GM23338 (cell line): ENCODE measurements around the gene SPAG16. TPM values are rescaled to one million over a fixed set of nuclear protein-coding genes. Genes with fewer than 3 reads are reported as not detected.

Experiments used
- ATAC-seq: fragments of 200-7000 bp; cut with Tn5 transposase; 3 replicates; pipeline ENCODE4 v1.9.1; 2020
- DNase-seq: peaks from one replicate; pipeline ENCODE4 v3.0.0-alpha.2; 2015; ENCODE audit warnings: low spot score
- H2AFZ ChIP-seq: fragments of 200-600 bp; sonication (generic); 2 replicates; pipeline ENCODE4 v1.8.0; 2016; ENCODE audit warnings: antibody characterized with exemption, mild to moderate bottlenecking, moderate library complexity
- H3F3A ChIP-seq: fragments of 200-600 bp; sonication (generic); replicated peaks from 2 replicates; pipeline ENCODE4 v1.8.0; 2017; ENCODE audit warnings: antibody characterized with exemption, mixed run types, low read depth
- H3K27ac ChIP-seq: fragments of 200-600 bp; sonication (generic); 2 replicates; pipeline ENCODE4 v1.6.1; 2016; ENCODE audit warnings: low read depth
- H3K27me3 ChIP-seq: fragments of 200-600 bp; sonication (generic); 2 replicates; pipeline ENCODE4 v1.8.0; 2016; ENCODE audit warnings: mild to moderate bottlenecking, mixed run types, moderate library complexity; ENCODE audit not compliant: insufficient read depth
- H3K36me3 ChIP-seq: fragments of 200-600 bp; sonication (generic); 2 replicates; pipeline ENCODE4 v1.8.0; 2016; ENCODE audit warnings: mild to moderate bottlenecking; ENCODE audit not compliant: insufficient read depth
- H3K4me1 ChIP-seq: fragments of 200-600 bp; sonication (generic); 2 replicates; pipeline ENCODE4 v1.8.0; 2016; ENCODE audit warnings: mild to moderate bottlenecking, moderate library complexity; ENCODE audit not compliant: insufficient read depth
- H3K4me2 ChIP-seq: fragments of 200-600 bp; sonication (generic); 2 replicates; pipeline ENCODE4 v1.7.1; 2017; ENCODE audit warnings: mixed run types
- H3K4me3 ChIP-seq: fragments of 200-600 bp; sonication (generic); 2 replicates; pipeline ENCODE4 v1.6.1; 2016; ENCODE audit warnings: mixed run types
- H3K79me2 ChIP-seq: fragments of 200-600 bp; sonication (generic); replicated peaks from 2 replicates; pipeline ENCODE4 v1.8.0; 2017; ENCODE audit warnings: mild to moderate bottlenecking; ENCODE audit not compliant: insufficient read depth
- H3K9me2 ChIP-seq: fragments of 200-600 bp; sonication (generic); 2 replicates; pipeline ENCODE4 v1.8.0; 2017; ENCODE audit not compliant: insufficient read depth
- H4K20me1 ChIP-seq: fragments of 200-600 bp; sonication (generic); replicated peaks from 2 replicates; pipeline ENCODE4 v1.8.0; 2017; ENCODE audit warnings: mild to moderate bottlenecking; ENCODE audit not compliant: insufficient read depth
- H3K27ac Mint-ChIP-seq: 2 replicates; pipeline ENCODE4 v1.8.0; 2020; ENCODE audit warnings: inconsistent platforms, mild to moderate bottlenecking, moderate library complexity, mixed read lengths
- H3K27me3 Mint-ChIP-seq: 3 replicates; pipeline ENCODE4 v1.8.0; 2022; ENCODE audit warnings: low read depth, mild to moderate bottlenecking, moderate library complexity, mixed read lengths, inconsistent platforms; ENCODE audit not compliant: insufficient read depth, poor library complexity
- H3K36me3 Mint-ChIP-seq: 3 replicates; pipeline ENCODE4 v1.8.0; 2021; ENCODE audit warnings: low read depth, mild to moderate bottlenecking, inconsistent platforms, moderate library complexity, mixed read lengths
- H3K4me1 Mint-ChIP-seq: 3 replicates; pipeline ENCODE4 v1.8.0; 2020; ENCODE audit warnings: mild to moderate bottlenecking, inconsistent platforms, mixed read lengths
- H3K4me3 Mint-ChIP-seq: 3 replicates; pipeline ENCODE4 v1.8.0; 2021; ENCODE audit warnings: moderate library complexity, mild to moderate bottlenecking, inconsistent platforms, mixed read lengths
- H3K9me3 Mint-ChIP-seq: 3 replicates; pipeline ENCODE4 v1.8.0; 2020; ENCODE audit warnings: moderate library complexity, mild to moderate bottlenecking, inconsistent platforms, mixed read lengths
- CREB1 ChIP-seq: fragments of 250-450 bp; sonication (Bioruptor Pico); IDR thresholded peaks from 2 replicates; pipeline ENCODE4 v1.5.0; 2020; ENCODE audit warnings: low read depth, mild to moderate bottlenecking, moderate library complexity
- CTCF ChIP-seq, 2 experiments: fragments of 200-600 bp in 1 of 2; sonication (generic) in 1 of 2; conservative IDR thresholded peaks; 2 replicates each; pipeline versions ENCODE4 v1.5.1 to v1.6.1; 2016 to 2017; ENCODE audit warnings: antibody characterized with exemption in 2 of 2, low read depth in 2 of 2, mild to moderate bottlenecking in 2 of 2, moderate library complexity in 1 of 2
- ETS1 ChIP-seq: IDR thresholded peaks from 2 replicates; pipeline ENCODE4 v1.6.1; 2016; ENCODE audit warnings: antibody characterized with exemption
- NANOG ChIP-seq: IDR thresholded peaks from 2 replicates; pipeline ENCODE4 v1.6.1; 2016; ENCODE audit warnings: antibody characterized with exemption, borderline replicate concordance
- POLR2AphosphoS5 ChIP-seq: IDR thresholded peaks from 2 replicates; pipeline ENCODE4 v1.6.1; 2016; ENCODE audit warnings: antibody characterized with exemption, low read depth
- REST ChIP-seq: IDR thresholded peaks from one replicate; pipeline ENCODE4 v1.6.1; 2018; ENCODE audit warnings: antibody characterized with exemption; ENCODE audit not compliant: unreplicated experiment
- ZNF114 ChIP-seq: fragments of 250-450 bp; sonication (Bioruptor Pico); IDR thresholded peaks from 2 replicates; pipeline ENCODE4 v1.5.0; 2020; ENCODE audit warnings: mild to moderate bottlenecking, moderate library complexity
- ZNF331 ChIP-seq: fragments of 250-450 bp; sonication (Bioruptor Pico); IDR thresholded peaks from 2 replicates; pipeline ENCODE4 v1.5.0; 2020; ENCODE audit warnings: low read depth, mild to moderate bottlenecking, moderate library complexity
- polyA plus RNA-seq: library from polyadenylated mRNA; unstranded; fragments of >200 nt; fragmentation: Nextera tagmentation; extraction: Ambion mirVana; gene quantifications from 2 replicates; pipeline ENCODE4 v1.2.1, GENCODE V29; 2016
- total RNA-seq: library from RNA; depleted of rRNA; stranded (reverse); fragments of >200 nt; shearing (Covaris generic); gene quantifications from 2 replicates; pipeline ENCODE4 v1.2.3, GENCODE V29; 2014
- TF ChIP-seq, protein P1 (sequence below): fragments of 250-450 bp; sonication (Bioruptor Pico); IDR thresholded peaks from 2 replicates; pipeline ENCODE4 v1.5.0; 2020; ENCODE audit warnings: mild to moderate bottlenecking, moderate library complexity

The SPAG16 gene
- total and polyA plus RNA-seq, 2 experiments from 2014 or later: 19.7 to 47.8 TPM

- TF ChIP-seq CTCF (conservative IDR thresholded peaks at IDR 0.05; ENCODE audit: low read depth in 2 of 2) (no peak), ETS1 (no peak), ZNF114 (CRISPR knock-in tag) (no peak)
Measured at GRCh38 chr2:213234641-213235040, 49.6 kb upstream of the SPAG16 start (continued).

DNA sequence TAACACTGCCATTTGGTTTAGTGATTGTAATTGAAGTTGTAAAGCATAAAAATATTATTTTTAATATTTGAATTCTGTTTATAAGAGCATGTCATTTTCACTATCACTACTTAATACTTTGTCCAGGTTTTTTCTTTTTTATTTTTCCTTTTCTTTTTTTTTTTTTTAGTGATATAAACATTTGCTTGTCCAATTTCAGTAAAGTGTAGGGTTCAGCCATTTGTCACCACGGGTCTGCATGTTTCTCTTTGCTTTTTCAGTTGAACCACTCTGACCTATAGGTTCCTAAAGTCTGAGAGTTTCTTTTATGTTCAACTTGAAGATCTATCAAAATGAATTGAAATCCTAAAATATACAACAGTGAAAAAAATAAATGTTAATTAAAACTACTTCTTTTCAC is 48.5 kb upstream of the SPAG16 start:
- H3K27me3 Mint-ChIP-seq: no peaks in the 10 kb centered on the region
- Histone ChIP-seq H3K9me2 (no peaks in the 10 kb centered on the region), H3F3A (no peaks in the 10 kb centered on the region), H3K4me1 (peaks cover 23% of the 10 kb centered on the region), H3K27ac (no peak overlapping the region), H3K79me2 (no peaks in the 10 kb centered on the region), H3K27me3 (no peaks in the 10 kb centered on the region), H2AFZ (no peak overlapping the region), H4K20me1 (no peaks in the 10 kb centered on the region), H3K4me2 (no peak overlapping the region), H3K36me3 (no peaks in the 10 kb centered on the region), H3K4me3 (no peak overlapping the region)
- peaks cover 29% of the 10 kb centered on the region for H3K4me1 Mint-ChIP-seq
- no peak overlapping the region for H3K4me3 Mint-ChIP-seq
- H3K9me3 Mint-ChIP-seq: no peaks in the 10 kb centered on the region
- no peak overlapping the region for H3K27ac Mint-ChIP-seq
- no peaks in the 10 kb centered on the region for H3K36me3 Mint-ChIP-seq
- ATAC-seq (no peak), DNase-seq (no peak)
- TF ChIP-seq NANOG: no peak
- TF ChIP-seq ZNF114 (CRISPR knock-in tag): no peak
- TF ChIP-seq ZNF331 (CRISPR knock-in tag): no peak
- no peak for TF ChIP-seq POLR2AphosphoS5
- TF ChIP-seq CREB1 (CRISPR knock-in tag): no peak
- TF ChIP-seq, protein P1, sequence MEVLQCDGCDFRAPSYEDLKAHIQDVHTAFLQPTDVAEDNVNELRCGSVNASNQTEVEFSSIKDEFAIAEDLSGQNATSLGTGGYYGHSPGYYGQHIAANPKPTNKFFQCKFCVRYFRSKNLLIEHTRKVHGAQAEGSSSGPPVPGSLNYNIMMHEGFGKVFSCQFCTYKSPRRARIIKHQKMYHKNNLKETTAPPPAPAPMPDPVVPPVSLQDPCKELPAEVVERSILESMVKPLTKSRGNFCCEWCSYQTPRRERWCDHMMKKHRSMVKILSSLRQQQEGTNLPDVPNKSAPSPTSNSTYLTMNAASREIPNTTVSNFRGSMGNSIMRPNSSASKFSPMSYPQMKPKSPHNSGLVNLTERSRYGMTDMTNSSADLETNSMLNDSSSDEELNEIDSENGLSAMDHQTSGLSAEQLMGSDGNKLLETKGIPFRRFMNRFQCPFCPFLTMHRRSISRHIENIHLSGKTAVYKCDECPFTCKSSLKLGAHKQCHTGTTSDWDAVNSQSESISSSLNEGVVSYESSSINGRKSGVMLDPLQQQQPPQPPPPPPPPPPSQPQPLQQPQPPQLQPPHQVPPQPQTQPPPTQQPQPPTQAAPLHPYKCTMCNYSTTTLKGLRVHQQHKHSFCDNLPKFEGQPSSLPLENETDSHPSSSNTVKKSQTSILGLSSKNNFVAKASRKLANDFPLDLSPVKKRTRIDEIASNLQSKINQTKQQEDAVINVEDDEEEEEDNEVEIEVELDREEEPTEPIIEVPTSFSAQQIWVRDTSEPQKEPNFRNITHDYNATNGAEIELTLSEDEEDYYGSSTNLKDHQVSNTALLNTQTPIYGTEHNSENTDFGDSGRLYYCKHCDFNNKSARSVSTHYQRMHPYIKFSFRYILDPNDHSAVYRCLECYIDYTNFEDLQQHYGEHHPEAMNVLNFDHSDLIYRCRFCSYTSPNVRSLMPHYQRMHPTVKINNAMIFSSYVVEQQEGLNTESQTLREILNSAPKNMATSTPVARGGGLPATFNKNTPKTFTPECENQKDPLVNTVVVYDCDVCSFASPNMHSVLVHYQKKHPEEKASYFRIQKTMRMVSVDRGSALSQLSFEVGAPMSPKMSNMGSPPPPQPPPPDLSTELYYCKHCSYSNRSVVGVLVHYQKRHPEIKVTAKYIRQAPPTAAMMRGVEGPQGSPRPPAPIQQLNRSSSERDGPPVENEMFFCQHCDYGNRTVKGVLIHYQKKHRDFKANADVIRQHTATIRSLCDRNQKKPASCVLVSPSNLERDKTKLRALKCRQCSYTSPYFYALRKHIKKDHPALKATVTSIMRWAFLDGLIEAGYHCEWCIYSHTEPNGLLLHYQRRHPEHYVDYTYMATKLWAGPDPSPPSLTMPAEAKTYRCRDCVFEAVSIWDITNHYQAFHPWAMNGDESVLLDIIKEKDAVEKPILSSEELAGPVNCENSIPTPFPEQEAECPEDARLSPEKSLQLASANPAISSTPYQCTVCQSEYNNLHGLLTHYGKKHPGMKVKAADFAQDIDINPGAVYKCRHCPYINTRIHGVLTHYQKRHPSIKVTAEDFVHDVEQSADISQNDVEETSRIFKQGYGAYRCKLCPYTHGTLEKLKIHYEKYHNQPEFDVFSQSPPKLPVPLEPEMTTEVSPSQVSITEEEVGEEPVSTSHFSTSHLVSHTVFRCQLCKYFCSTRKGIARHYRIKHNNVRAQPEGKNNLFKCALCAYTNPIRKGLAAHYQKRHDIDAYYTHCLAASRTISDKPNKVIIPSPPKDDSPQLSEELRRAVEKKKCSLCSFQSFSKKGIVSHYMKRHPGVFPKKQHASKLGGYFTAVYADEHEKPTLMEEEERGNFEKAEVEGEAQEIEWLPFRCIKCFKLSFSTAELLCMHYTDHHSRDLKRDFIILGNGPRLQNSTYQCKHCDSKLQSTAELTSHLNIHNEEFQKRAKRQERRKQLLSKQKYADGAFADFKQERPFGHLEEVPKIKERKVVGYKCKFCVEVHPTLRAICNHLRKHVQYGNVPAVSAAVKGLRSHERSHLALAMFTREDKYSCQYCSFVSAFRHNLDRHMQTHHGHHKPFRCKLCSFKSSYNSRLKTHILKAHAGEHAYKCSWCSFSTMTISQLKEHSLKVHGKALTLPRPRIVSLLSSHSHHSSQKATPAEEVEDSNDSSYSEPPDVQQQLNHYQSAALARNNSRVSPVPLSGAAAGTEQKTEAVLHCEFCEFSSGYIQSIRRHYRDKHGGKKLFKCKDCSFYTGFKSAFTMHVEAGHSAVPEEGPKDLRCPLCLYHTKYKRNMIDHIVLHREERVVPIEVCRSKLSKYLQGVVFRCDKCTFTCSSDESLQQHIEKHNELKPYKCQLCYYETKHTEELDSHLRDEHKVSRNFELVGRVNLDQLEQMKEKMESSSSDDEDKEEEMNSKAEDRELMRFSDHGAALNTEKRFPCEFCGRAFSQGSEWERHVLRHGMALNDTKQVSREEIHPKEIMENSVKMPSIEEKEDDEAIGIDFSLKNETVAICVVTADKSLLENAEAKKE: no peak
- TF ChIP-seq REST: no peak
- no peak for TF ChIP-seq CTCF (conservative IDR thresholded peaks at IDR 0.05; ENCODE audit: low read depth in 2 of 2)
